Peyer's patch (tissue), 4 donors: ENCODE data around the gene TPRG1L.

Experiments
- CTCF ChIP-seq, 6 experiments: fragments of 450-650 bp in 4 of 6; fragments of 200-600 bp in 2 of 6; sonication (generic) in 1 of 6; IDR thresholded peaks; one replicate each; pipeline ENCODE4 v1.5.1; 2017 to 2019; ENCODE audit warnings: antibody characterized with exemption in 6 of 6, mild to moderate bottlenecking in 3 of 6, moderate library complexity in 1 of 6
- POLR2A ChIP-seq, 2 donors: fragments of 450-650 bp; IDR thresholded peaks; one replicate each; pipeline ENCODE4 v1.5.1; 2017; ENCODE audit warnings: antibody characterized with exemption in 2 of 2, mild to moderate bottlenecking in 2 of 2, moderate library complexity in 2 of 2

- TF ChIP-seq CTCF (IDR thresholded peaks at IDR 0.05) (no peak), POLR2A (IDR thresholded peaks at IDR 0.05) (no peak)
Measured at GRCh38 chr1:3658231-3658615, 33.4 kb downstream of the TPRG1L start.
